Panc1 (cell line): ENCODE data around the gene PHEX. TPM values are rescaled to one million over a fixed set of nuclear protein-coding genes. Genes with fewer than 3 reads are reported as not detected.

Experiments used
- ATAC-seq: fragments of 200-7000 bp; cut with Tn5 transposase; 2 replicates; pipeline ENCODE4 v1.9.1; 2020; ENCODE audit warnings: mild to moderate bottlenecking, moderate library complexity
- BruUV-seq: library from RNA; stranded (reverse); fragments of 400-500 nt; replicated peaks from 2 replicates; lab custom pipeline; 2021; lab: Mats Ljungman, UMichigan
- CTCF ChIA-PET: fragments of 300-600 bp; sonication (Branson Sonifier 250); formaldehyde crosslinking; loops from one replicate; lab custom pipeline; 2022; ENCODE audit warnings: antibody characterized with exemption; lab: Charles Lee
- POLR2A ChIA-PET: fragments of 300-600 bp; sonication (Branson Sonifier 250); formaldehyde crosslinking; loops from one replicate; lab custom pipeline; 2022; ENCODE audit warnings: antibody characterized with exemption; lab: Charles Lee
- DNase-seq: peaks from one replicate; pipeline ENCODE4 v3.0.0-alpha.2; 2010; ENCODE audit warnings: low read depth, low spot score
- H3K27ac ChIP-seq: 2 replicates; pipeline ENCODE4 v1.5.1; 2011; ENCODE audit warnings: mild to moderate bottlenecking, low read length, inconsistent platforms
- H3K27me3 ChIP-seq: fragments of 200-500 bp; sonication (Bioruptor generic); 2 replicates; pipeline ENCODE4 v1.6.0; 2014; ENCODE audit warnings: low read length, inconsistent platforms; ENCODE audit not compliant: control insufficient read depth, insufficient read depth
- H3K36me3 ChIP-seq: fragments of 200-500 bp; sonication (Bioruptor generic); 2 replicates; pipeline ENCODE4 v1.5.1; 2014; ENCODE audit warnings: inconsistent platforms, mild to moderate bottlenecking, low read length, moderate library complexity; ENCODE audit not compliant: control insufficient read depth, insufficient read depth
- H3K4me1 ChIP-seq: 2 replicates; pipeline ENCODE4 v1.5.1; 2011; ENCODE audit warnings: inconsistent platforms, mild to moderate bottlenecking, low read length, moderate library complexity; ENCODE audit not compliant: control insufficient read depth, insufficient read depth
- H3K4me3 ChIP-seq, 2 experiments: 2 replicates each; pipeline ENCODE4 v1.5.1; 2011 to 2012; ENCODE audit warnings: low read depth in 2 of 2, low read length in 2 of 2, mild to moderate bottlenecking in 2 of 2, inconsistent platforms in 1 of 2, moderate library complexity in 1 of 2
- H3K9me3 ChIP-seq: fragments of 200-500 bp; sonication (Bioruptor generic); 2 replicates; pipeline ENCODE4 v1.5.1; 2014; ENCODE audit warnings: low read depth, mild to moderate bottlenecking, inconsistent platforms, low read length, moderate library complexity; ENCODE audit not compliant: control insufficient read depth, insufficient read depth
- CTCF ChIP-seq: fragments of 450-650 bp; IDR thresholded peaks from 2 replicates; pipeline ENCODE4 v1.5.1; 2017; ENCODE audit warnings: mild to moderate bottlenecking
- POLR2AphosphoS5 ChIP-seq: IDR thresholded peaks from 2 replicates; pipeline ENCODE4 v1.6.1; 2012; ENCODE audit warnings: mild to moderate bottlenecking, low read depth, low read length, moderate library complexity
- REST ChIP-seq, 2 experiments: IDR thresholded peaks; 2 replicates each; pipeline ENCODE4 v1.6.1; 2011 to 2012; ENCODE audit warnings: low read depth in 2 of 2, control low read depth in 1 of 2, low read length in 1 of 2, mild to moderate bottlenecking in 1 of 2, moderate library complexity in 1 of 2; ENCODE audit not compliant: insufficient read depth in 1 of 2
- SIN3A ChIP-seq: IDR thresholded peaks from 2 replicates; pipeline ENCODE4 v1.6.1; 2012; ENCODE audit warnings: low read depth, mild to moderate bottlenecking, low read length, moderate library complexity, borderline replicate concordance; ENCODE audit not compliant: insufficient read depth
- TCF7L2 ChIP-seq: IDR thresholded peaks from 2 replicates; pipeline ENCODE4 v1.6.1; 2011; ENCODE audit warnings: mild to moderate bottlenecking, low read depth, low read length, inconsistent platforms
- in situ Hi-C: cut with HindIII; loops from 2 replicates; pipeline ENCODE4 v1.10.0; 2016; ENCODE audit warnings: low sequenced_read_pairs, low pct_unique_long_range_greater_than_20kb
- intact Hi-C: fragments of 100-400 bp; cut with micrococcal nuclease; formaldehyde crosslinking; loops from one replicate; pipeline ENCODE4 v1.10.0; 2022; ENCODE audit not compliant: unreplicated experiment
- total RNA-seq: library from RNA; stranded (reverse); gene quantifications from one replicate; pipeline ENCODE4 v1.2.1, GENCODE V29; 2021; ENCODE audit not compliant: unreplicated experiment

The PHEX gene
- total RNA-seq, 1 experiment from 2014 or later = 0.23 TPM

- intact Hi-C loops (no loop called here), in situ Hi-C loops (no loop called here)
- POLR2A ChIA-PET = interaction anchor here (0.6 kb wide), 1 partner anchor 1497 kb away, joined by 14 read pairs; no protein-coding TSS in a partner anchor
- Histone ChIP-seq H3K36me3 (no peaks in the 10 kb centered on the region), H3K9me3 (no peaks in the 10 kb centered on the region), H3K4me1 (no peaks in the 10 kb centered on the region), H3K4me3 (no peak overlapping the region), H3K27me3 (no peaks in the 10 kb centered on the region), H3K27ac (no peak overlapping the region)
- no TSS peak for BruUV-seq
- ATAC-seq = no peak
- DNase-seq = no peak
- TF ChIP-seq REST (IDR thresholded peaks at IDR 0.05; ENCODE audit: insufficient read depth in 1 of 2, low read depth in 2 of 2, low read length in 1 of 2) = no peak
- no peak for TF ChIP-seq SIN3A
- no peak for TF ChIP-seq CTCF
- no peak for TF ChIP-seq TCF7L2
- no peak for TF ChIP-seq POLR2AphosphoS5
- CTCF ChIA-PET = no interaction called here
Measured at GRCh38 chrX:22057667-22058066, 25.5 kb downstream of the PHEX start.

- in situ Hi-C loops = no loop called here
- POLR2A ChIA-PET = no interaction called here
- Histone ChIP-seq H3K36me3 (no peaks in the 10 kb centered on the region), H3K27me3 (no peaks in the 10 kb centered on the region), H3K4me1 (no peaks in the 10 kb centered on the region), H3K9me3 (no peaks in the 10 kb centered on the region), H3K27ac (no peak overlapping the region), H3K4me3 (no peak overlapping the region)
- CTCF ChIA-PET = no interaction called here
- BruUV-seq = no TSS peak
- ATAC-seq (no peak), DNase-seq (no peak)
- intact Hi-C loops = no loop called here
- TF ChIP-seq REST (IDR thresholded peaks at IDR 0.05; ENCODE audit: insufficient read depth in 1 of 2, low read depth in 2 of 2, low read length in 1 of 2) (no peak), CTCF (no peak), SIN3A (no peak), TCF7L2 (no peak), POLR2AphosphoS5 (no peak)
Measured at GRCh38 chrX:22059775-22060174, 27.6 kb downstream of the PHEX start.
